ENCODE data around the gene ESPNL. TPM values are rescaled to one million over a fixed set of nuclear protein-coding genes. Genes with fewer than 3 reads are reported as not detected.

Gene ESPNL
- total and polyA plus RNA-seq, 7 donors, result 0.04 to 0.32 (median 0.16) TPM; not detected in 1

DNA sequence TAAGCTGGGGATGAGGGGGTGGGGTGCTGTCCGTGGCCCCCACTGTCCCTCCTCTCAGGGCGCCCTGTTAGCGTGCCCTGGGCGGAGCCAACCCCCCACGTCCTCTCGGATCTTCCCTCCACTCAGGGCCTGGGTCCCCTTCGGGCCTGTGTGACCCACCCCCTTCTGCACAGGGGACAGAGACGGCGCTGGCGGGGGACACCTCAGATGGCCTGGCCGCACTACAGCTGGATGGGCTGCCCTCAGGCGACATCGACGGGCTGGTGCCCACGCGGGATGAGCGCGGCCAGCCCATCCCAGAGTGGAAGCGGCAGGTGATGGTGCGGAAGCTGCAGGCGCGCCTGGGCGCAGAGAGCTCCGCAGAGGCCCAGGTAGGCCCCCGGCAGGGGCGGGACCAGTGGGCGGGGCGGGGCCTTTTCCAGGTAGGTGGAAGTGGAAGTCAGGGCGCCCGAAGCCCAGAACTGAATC lies 28.4 kb downstream of the ESPNL start:
- no peaks in the 10 kb centered on the region for H3K4me1 ChIP-seq
- no peaks in the 10 kb centered on the region for H3K27me3 ChIP-seq (ENCODE audit: insufficient read depth in 3 of 3, low read length in 2 of 3)
- H3K4me3 ChIP-seq, result no peak overlapping the region
- no peaks in the 10 kb centered on the region for H3K9me3 ChIP-seq
- peak; percentile 8 to 32 for DNase-seq
- no peak for ATAC-seq
- 80 to 87% (median 83%) methylated on average over 27 to 30 of the region's 30 CpGs for WGBS, 3 donors
- TF ChIP-seq, protein P1, sequence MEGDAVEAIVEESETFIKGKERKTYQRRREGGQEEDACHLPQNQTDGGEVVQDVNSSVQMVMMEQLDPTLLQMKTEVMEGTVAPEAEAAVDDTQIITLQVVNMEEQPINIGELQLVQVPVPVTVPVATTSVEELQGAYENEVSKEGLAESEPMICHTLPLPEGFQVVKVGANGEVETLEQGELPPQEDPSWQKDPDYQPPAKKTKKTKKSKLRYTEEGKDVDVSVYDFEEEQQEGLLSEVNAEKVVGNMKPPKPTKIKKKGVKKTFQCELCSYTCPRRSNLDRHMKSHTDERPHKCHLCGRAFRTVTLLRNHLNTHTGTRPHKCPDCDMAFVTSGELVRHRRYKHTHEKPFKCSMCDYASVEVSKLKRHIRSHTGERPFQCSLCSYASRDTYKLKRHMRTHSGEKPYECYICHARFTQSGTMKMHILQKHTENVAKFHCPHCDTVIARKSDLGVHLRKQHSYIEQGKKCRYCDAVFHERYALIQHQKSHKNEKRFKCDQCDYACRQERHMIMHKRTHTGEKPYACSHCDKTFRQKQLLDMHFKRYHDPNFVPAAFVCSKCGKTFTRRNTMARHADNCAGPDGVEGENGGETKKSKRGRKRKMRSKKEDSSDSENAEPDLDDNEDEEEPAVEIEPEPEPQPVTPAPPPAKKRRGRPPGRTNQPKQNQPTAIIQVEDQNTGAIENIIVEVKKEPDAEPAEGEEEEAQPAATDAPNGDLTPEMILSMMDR (IDR thresholded peaks at IDR 0.05), result no peak
- H3K36me3 ChIP-seq (ENCODE audit: insufficient read depth in 1 of 2, low read depth in 1 of 2), result no peaks in the 10 kb centered on the region
- H3K27ac ChIP-seq, result no peak overlapping the region
- intact Hi-C loops (cut with DNase I), result no loop called here

DNA sequence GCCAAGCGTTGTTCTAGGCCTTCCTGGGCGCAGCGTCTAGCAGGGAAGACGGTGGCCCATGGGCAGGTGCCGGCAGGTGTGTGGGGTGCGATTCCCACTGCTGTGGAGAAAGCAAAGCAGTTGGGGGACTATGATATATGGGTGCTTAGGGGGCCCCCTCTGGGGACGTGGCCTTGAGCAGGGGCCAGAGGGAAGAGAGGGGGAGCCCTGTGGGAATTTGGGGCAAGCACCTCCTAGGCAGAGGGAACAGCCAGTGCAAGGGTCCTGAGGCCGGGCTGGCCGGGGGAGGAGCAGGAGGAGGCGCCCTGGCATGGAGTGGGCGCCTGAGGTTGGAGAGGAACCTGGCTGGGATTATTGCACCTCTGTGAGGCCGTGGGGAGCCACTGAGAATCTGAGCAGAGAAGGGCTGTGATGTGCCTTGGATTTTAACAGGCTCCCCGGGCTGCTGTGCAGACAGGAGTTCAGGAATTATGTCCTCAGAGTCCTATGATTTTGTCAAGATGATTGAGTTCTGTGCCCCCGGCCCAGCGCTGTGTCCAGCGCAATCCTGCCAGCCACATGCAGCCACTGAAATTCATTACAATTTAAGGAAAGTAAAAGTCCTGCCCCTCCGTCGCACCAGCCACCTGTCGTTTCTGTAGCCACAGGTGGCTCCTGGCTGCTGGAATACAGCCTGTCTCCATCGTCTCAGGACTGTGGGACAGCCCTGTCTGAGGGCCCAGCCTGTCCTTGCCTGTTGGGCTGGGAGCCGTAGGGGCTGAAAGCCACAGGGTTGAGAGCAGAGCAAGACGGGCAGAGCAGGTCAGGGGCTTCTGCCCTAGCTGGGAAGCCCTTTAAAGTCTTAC lies 29.2 kb downstream of the ESPNL start:
- WGBS, 3 donors, result 88 to 93% (median 89%) methylated on average over 22 of the region's 22 CpGs
- DNase-seq (peak in 1 of 2 donors; percentile 31), ATAC-seq (no peak)
- H3K9me3 ChIP-seq, result no peaks in the 10 kb centered on the region
- H3K27ac ChIP-seq, result no peak overlapping the region
- H3K27me3 ChIP-seq (ENCODE audit: insufficient read depth in 3 of 3, low read length in 2 of 3), result no peaks in the 10 kb centered on the region
- intact Hi-C loops (cut with DNase I), result loop anchor here in 1 of 2 donors (10.0 kb wide), 2 partner anchors 165 to 265 kb away; partner anchors contain the start of gene UBE2F
- H3K4me3 ChIP-seq, result no peak overlapping the region
- no peaks in the 10 kb centered on the region for H3K4me1 ChIP-seq
- TF ChIP-seq, protein P1 (IDR thresholded peaks at IDR 0.05), result no peak
- no peaks in the 10 kb centered on the region for H3K36me3 ChIP-seq (ENCODE audit: insufficient read depth in 1 of 2, low read depth in 1 of 2)

DNA sequence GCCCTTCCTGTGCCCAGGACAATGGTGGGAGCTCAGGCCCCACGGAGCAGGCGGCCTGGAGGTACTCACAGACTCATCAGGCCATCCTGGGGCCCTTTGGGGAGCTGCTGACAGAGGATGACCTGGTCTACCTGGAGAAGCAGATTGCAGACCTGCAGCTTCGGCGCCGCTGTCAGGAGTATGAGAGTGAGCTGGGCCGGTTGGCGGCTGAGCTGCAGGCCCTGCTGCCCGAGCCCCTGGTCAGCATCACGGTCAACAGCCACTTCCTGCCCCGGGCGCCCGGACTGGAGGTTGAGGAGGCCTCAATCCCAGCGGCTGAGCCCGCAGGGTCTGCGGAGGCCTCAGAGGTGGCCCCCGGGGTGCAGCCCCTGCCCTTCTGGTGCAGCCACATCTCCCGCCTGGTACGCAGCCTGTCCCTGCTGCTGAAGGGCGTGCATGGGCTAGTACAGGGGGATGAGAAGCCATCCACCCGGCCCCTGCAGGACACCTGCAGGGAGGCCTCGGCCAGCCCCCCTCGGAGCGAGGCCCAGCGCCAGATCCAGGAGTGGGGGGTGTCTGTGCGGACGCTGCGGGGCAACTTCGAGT lies 30.1 kb downstream of the ESPNL start:
- peaks cover 3% of the 10 kb centered on the region for H3K4me1 ChIP-seq
- TF ChIP-seq, protein P1 (IDR thresholded peaks at IDR 0.05), result no peak
- no peak overlapping the region for H3K4me3 ChIP-seq
- H3K27ac ChIP-seq, result no peak overlapping the region
- ATAC-seq (no peak), DNase-seq (peak; percentile 9 to 45)
- H3K9me3 ChIP-seq, result no peaks in the 10 kb centered on the region
- H3K27me3 ChIP-seq (ENCODE audit: insufficient read depth in 3 of 3, low read length in 2 of 3), result no peaks in the 10 kb centered on the region
- intact Hi-C loops (cut with DNase I), result loop anchor here in 1 of 2 donors (10.0 kb wide), 2 partner anchors 165 to 265 kb away; partner anchors contain the start of gene UBE2F
- no peaks in the 10 kb centered on the region for H3K36me3 ChIP-seq (ENCODE audit: insufficient read depth in 1 of 2, low read depth in 1 of 2)
- WGBS, 3 donors, result 89 to 94% (median 90%) methylated on average over 26 to 28 of the region's 28 CpGs

GRCh38 chr2:238130696-238131628 lies 30.8 kb downstream of the ESPNL start:
- DNase-seq, result peak; percentile 9 to 50
- WGBS, 3 donors, result 90 to 93% (median 91%) methylated on average over 60 to 68 of the region's 68 CpGs
- peaks cover 9% of the 10 kb centered on the region for H3K4me1 ChIP-seq
- H3K27me3 ChIP-seq (ENCODE audit: insufficient read depth in 3 of 3, low read length in 2 of 3), result no peaks in the 10 kb centered on the region
- H3K36me3 ChIP-seq (ENCODE audit: insufficient read depth in 1 of 2, low read depth in 1 of 2), result no peaks in the 10 kb centered on the region
- TF ChIP-seq, protein P1 (IDR thresholded peaks at IDR 0.05), result no peak
- H3K4me3 ChIP-seq, result no peak overlapping the region
- intact Hi-C loops (cut with DNase I), result loop anchor here in 1 of 2 donors (10.0 kb wide), 2 partner anchors 166 to 266 kb away; partner anchors contain the start of gene UBE2F
- no peak overlapping the region for H3K27ac ChIP-seq
- H3K9me3 ChIP-seq, result no peaks in the 10 kb centered on the region
- no peak for ATAC-seq

All from psoas muscle (tissue), 8 donors.